ENCODE data around the gene CPM.
"Not testable (repeated sequence)": the region's sequence is repeated elsewhere in the genome, so short reads cannot be mapped to it uniquely, and the experiment has no call there.

The CPM gene

DNA sequence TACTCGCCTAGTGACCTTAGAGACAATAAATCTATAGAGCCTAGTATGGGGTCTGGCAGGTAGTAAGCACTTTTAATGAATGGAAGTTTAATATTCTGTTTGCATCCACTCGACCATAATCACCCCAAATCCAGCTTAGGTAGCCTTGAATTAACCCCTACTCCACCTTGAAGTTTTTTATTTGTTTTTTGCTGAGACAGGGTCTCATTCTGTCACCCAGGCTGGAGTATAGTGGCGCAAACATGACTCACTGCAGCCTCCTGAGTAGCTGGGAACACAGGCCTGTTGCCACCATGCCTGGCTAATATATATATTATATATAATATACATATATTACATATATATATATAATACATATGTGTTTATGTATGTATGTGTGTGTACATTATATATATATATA, 86.2 kb downstream of the CPM start:
- no peak for DNase-seq

DNA sequence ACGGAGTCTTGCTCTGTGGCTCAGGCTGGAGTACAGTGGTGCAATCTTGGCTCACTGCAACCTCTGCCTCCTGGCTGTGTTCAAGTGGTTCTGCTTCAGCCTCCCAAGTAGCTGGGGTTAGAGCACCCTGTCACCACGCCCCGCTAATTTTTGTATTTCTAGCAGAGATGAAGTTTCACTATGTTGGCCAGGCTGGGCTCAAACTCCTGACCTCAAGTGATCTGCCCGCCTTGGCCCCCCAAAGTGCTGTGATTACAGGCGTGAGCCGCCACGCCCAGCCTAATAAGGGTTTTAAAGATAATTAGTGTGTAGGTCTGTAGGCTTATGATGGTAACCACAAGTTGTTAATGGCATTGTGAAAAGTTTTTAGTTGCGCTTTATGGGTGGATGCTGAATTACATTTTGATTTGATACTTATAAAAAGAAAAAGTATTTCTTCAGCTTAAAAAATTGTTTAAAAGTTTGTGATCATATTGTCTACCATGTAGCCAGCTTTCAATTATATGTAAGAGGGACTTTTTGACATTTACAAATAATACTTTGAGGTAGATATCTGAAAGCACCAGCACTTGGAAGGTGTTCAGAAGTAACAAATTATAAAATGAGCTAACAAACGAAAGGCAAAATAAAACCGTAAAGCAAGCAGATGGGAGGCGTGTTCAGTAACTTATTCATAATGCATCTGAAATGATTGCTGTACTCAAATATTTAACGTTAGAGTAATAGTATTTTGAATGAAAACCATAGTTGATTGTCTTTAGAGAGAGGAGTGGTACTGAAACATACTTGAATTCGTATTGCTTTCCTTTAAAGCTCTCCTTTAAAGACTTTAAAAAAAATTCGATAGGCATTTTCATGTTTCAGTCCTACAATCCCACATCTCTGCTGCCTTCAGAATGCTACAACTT, 87.9 kb downstream of the CPM start:
- DNase-seq: no peak

DNA sequence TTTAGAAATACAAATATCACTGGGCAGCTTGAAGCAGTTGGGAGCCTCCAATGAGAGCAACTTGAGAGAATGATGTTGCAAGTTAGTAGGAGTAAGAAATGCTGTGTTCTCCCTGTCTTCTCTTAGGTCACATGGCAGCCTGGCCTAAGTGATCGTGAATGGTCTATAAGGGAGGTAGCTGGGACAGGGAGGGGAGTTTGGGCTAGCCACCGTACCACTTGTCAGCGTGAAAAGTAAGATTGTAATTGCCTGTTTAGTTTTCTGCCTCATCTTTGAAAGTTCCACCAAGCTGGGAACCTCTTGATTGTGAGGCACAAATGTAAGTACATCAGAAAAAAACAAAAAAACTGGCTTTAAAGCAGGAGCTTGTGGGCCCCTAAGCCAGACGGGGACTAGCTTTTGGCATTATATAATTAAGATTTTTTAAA, 88.6 kb downstream of the CPM start:
- no peak for DNase-seq

DNA sequence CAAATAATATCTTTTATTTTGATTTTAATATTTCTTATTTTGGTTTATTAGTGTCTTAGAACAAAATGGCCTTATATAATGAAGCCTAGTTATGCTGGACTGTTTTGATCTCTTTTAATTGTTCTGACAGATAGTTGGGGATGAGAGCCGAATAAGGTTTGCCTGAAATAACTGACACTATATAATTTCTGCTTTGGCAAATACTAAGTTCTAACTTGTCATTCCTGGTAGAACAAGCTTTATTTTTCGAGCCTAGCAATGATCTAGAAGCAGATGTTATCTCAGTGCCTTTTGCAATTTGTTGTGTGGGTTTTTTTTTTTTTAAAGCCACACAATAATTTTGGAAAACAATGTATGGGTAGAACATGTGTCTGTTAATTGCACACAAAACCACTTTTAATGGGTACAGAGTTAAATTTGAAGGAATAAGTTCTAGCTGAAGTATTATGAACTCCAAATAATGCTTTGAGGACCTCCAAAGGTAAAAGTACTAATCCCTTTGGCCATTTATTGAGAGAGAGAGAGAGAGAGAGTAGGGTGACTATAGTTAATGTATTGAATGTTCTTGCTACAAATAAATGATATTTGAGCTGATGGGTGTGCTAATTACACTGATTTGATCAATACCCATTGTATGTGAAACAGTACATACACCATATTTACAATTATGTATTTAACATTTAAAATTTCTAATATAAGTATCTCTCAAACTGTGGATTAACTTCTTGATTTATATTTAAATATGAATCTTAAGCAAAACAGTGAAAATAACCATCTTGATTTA, 90.0 kb downstream of the CPM start:
- DNase-seq: no peak

DNA sequence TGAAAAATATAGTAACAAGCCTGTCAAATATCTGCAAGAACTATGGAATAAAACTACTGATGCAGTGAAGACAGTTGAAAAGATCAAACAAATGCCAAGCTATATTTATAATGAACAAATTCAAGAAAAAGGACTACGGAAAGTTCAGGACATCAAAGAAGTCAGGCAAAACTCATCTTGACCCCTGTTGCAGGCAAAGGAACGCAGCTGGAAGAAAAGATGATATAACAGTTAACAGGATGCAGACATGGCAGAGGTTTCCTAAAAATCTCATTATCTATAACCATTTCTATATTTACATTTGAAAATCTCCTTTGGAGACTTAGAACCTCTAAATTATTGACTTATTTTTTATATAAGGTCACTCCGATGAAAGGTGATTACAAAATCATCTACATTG, 90.8 kb downstream of the CPM start:
- DNase-seq: no peak

DNA sequence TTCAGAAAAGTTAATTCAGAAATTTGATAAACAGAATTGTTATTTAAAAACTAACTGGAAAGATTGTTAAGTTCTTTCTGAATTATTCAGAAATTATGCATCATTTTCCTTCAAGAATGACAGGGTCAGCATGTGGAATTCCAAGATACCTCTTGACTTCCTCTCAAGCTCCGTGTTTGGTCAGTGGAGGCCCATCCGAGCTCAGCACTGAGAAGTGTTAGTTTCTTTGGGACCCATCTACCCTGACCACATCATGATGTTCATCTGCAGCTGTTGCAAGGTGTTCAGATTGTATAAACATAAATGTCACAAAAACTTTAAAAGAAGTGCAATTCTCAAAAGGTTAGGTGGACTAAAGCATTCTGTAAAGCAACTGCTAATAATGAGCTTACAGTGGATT, 91.3 kb downstream of the CPM start:
- DNase-seq: no peak

DNA sequence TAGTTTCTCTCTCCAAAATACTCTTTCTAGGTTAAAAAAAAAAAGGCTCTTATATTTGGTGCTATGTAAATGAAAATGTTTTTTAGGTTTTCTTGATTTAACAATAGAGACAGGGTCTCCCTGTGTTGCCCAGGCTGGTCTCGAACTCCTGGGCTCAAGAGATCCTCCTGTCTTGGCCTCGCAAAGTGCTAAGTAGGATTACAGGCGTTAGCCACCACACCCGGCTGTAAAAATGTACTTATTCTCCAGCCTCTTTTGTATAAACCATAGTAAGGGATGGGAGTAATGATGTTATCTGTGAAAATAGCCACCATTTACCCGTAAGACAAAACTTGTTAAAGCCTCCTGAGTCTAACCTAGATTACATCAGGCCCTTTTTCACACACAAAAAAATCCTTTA, 91.8 kb downstream of the CPM start:
- DNase-seq: not testable (repeated sequence)

DNA sequence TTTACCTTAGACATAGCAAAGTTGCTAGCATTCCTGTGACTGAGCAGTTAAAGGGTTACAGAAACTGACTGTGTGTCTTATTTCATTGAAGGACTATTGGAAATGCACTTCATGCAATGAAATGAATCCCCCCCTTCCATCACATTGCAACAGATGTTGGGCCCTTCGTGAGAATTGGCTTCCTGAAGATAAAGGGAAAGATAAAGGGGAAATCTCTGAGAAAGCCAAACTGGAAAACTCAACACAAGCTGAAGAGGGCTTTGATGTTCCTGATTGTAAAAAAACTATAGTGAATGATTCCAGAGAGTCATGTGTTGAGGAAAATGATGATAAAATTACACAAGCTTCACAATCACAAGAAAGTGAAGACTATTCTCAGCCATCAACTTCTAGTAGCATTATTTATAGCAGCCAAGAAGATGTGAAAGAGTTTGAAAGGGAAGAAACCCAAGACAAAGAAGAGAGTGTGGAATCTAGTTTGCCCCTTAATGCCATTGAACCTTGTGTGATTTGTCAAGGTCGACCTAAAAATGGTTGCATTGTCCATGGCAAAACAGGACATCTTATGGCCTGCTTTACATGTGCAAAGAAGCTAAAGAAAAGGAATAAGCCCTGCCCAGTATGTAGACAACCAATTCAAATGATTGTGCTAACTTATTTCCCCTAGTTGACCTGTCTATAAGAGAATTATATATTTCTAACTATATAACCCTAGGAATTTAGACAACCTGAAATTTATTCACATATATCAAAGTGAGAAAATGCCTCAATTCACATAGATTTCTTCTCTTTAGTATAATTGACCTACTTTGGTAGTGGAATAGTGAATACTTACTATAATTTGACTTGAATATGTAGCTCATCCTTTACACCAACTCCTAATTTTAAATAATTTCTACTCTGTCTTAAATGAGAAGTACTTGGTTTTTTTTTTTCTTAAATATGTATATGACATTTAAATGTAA, 93.5 kb downstream of the CPM start:
- no peak for DNase-seq

DNA sequence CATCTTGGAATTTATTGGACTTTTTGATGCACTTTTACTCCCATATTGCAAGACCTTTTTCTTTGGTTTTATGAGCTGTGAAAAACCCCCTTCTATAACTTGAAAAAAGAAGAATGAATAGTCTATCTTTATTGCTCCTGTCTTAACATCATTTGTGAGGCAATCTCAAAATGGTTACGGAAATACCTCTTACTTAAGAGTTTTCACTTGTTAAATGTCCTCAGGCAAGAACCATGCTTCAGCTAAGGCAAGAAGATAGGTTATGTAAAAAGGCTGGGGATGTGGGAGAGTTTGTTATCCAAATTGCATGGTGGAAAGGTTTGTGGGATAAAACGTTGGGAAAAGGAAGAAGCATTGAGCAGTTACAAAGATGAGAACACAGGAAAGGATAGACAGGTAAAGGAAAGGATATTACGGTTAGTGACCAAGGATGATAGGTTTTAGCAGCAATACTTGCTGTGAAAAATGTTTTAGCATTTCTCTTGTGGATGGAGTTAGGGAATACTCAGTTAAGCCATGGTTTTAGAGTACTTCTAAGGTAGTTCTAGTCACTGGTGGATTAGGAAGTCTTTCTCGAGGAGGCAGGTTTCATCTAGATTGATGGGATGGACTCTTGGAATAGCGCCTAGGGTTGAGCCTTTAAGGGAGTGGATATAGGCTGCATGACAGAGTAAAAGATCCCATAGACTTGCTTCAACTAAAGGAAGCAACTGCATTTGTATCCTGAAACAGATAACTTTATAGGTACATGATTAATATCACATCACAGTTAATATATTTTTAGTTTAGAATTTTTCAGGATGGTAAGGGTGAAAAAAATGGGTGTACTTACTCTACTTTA, 94.7 kb downstream of the CPM start:
- DNase-seq: no peak

DNA sequence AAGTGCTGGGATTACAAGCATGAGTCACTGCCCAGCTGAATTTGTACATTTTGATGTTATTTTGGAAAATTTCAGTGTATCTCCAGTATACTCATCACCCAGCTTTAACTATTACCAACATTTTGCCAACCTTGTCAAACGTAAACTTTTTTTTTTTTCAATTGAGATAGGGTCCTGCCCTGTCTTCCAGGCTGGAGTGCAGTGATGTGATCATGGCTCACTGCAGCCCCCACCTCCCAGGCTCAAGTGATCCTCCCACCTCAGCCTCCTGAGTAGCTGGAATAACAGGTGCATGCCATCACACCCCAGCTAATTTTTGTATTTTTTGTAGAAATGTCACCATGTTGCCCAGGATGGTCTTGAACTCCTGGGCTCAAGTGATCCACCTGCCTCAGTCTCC, 95.8 kb downstream of the CPM start:
- DNase-seq: no peak

DNA sequence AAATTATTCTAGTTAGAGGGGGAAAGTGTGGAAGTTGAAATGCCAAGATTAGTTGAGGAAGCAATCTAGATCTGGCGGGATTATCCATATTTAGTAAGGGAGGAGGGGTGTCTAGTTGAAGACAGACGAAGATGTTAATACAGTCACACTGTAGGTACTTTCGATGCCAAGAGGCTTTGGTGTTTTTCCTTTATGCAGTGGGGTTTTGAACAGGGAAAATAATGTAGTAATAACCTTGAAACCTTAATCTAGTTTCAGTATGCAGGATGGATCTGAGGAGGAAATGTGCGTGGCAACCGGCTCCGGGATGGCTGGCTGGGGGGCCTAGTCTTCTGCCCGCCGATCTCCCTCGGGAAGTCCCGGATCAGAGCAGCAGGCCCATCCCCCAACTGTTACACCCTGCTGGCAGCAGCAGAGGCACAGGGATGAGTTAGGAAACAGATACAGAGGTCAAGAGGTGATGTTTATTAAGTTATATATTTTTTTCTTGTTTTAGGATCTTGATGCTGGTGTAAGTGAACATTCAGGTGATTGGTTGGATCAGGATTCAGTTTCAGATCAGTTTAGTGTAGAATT, 97.5 kb downstream of the CPM start:
- DNase-seq: no peak

DNA sequence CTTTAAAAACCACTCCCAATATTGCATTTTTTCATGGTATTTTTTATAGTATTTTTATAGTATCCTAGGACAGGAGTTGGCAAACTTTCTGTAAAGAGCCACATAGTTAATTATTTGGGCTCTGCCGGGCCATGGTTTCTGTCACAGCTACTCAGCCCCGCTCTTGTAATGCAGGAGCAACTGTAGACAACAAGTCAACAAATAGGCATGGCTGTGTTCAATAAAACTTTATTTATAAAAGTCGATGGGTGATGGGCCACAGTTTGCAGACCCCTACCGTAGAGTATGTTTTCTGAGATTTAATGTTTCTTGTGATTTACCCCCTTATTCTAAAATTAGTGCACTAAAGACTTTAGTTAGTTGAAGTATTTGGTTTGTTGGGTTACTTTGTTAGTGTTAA, 99.5 kb downstream of the CPM start:
- DNase-seq: no peak

DNA sequence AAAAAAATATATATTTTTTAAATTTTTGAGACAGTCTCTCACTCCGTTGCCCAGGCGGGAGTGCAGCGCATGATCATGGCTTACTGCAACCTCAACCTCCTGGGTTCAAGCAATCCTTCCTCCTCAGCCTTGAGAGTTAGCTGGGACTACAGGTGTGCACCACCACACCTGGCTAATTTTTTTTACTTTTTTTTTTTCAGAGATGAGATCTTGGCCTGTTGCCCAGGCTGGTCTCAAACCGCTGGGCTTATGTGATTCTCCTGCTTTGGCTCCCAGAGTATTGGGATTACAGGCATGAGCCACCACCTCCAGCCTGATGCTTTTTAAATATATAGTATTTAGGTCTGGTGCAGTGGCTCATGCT, 100.5 kb downstream of the CPM start:
- DNase-seq: no peak

DNA sequence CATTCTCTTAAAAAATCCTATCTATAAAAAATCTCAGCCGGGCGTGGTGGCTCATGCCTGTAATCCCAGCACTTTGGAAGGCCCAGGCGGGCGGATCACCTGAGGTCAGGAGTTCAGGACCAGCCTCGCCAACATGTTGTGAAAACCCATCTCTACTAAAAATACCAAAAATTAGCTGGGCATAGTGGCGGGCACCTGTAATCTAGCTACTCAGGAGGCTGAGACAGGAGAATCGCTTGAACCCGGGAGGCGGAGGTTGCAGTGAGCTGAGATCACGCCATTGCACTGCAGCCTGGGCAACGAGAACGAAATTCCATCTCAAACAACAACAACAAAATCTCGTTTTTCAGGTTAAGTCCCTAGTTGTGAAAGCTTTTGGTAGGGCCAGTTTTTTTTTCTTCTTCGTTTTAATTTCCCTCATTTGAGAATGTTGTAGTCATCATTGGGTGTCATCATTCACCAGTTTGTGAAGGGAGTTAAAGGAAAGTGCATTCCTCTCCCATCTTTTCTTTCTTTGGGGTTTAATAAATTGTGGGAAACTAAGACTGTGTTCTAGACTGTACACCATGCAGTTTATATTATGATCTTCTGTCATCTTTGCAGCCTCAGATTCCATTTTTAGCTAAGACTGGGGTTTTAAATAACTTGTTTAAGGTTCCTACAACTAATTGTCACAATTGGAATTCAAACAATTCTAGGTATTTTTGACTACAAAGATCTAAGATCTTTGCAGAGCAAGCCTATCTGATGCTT, 101.0 kb downstream of the CPM start:
- no peak for DNase-seq

DNA sequence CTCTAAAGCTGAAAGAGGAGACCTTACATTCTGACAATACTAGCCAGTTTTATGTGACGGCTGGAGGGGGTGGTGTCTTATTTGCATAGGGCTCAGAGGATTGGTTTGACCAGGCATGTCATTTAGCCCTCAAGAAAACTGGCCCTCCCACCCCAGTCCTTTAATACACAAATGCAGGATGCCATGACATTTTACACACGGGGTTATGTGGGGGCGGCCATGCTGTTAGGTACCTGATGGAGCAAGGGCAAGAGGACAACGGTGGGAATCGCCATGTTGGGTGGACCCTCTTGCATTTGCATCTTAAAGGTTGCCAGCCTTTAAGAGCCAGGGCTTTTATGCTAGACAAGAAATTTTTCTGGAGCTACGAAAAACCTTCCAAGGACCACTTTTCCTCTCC, 101.7 kb downstream of the CPM start:
- no peak for DNase-seq

DNA sequence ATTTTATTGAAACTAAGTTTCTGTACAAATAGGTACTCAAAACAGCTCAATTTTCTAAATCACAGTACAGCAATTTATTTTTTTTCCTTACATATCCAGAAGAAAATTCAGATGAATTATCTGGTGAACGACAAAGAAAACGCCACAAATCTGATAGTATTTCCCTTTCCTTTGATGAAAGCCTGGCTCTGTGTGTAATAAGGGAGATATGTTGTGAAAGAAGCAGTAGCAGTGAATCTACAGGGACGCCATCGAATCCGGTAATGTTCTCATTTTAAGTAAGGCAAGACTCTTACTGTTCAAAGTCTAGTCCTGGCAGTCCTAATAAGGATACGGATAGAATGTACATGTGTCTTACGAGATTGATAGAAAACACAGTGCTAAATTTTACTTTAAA, 104.3 kb downstream of the CPM start:
- DNase-seq: no peak

DNA sequence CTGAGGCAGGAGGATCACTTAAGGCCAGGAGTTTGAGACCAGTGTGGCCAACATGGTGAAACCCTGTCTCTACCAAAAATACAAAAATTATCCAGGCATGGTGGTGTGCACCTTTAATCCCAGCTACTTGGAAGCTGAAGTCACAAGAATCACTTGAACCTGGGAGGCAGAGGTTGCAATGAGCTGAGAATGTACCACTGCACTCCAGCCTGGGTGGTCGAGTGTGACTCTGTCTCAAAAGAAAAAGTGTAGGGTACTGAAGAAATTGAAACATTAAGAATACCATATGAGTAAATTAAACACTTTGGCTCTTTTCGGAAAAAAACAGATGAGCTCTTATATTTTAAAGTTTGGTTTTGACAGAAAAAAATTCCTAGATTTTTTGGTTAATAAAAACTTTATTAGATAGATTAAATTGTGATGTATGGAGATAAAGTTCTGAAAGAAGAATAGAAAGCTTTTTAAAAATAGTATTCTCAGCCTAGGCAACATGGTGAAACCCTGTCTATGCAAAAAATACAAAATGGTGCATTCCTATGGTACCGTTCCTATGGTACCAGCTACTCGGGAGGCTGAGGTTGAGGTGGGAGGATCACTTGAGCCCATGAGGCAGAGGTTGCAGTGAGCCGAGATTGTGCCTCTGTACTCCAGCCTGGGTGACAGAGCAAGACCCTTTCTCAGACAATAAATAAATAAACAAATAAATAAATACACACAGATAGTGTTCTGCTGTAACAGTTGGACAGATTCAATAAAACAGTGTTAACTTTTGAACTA, 104.9 kb downstream of the CPM start:
- DNase-seq: no peak

DNA sequence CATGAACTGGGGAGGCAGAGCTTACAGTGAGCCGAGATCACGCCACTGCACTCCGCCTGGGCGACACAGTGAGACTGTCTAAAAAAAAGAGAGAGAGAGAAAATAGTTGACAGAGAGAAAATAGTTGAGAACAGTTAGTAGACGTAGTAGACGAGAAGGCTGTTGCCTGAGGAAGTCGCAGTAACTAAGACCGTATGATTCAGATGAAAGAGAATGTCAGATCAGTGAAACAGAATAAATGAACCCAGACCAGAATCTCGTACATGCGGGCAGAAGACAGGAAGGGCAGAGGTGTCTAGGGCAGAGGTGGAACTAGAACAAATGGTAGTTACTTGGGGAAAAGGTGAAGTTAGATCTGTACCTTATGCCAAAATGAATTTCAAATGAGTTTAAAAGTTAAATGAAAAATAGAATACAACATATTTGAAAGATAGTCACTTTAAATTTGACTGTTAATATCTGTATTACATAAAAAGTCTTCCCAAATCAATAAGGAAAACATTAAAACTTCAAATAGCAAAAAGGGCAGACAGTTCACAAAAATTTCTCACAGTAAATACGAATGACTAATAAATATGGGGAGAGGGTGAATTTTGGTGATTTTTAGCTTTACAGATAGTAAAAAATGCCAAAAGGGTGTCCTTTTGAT, 107.3 kb downstream of the CPM start:
- no peak for DNase-seq

DNA sequence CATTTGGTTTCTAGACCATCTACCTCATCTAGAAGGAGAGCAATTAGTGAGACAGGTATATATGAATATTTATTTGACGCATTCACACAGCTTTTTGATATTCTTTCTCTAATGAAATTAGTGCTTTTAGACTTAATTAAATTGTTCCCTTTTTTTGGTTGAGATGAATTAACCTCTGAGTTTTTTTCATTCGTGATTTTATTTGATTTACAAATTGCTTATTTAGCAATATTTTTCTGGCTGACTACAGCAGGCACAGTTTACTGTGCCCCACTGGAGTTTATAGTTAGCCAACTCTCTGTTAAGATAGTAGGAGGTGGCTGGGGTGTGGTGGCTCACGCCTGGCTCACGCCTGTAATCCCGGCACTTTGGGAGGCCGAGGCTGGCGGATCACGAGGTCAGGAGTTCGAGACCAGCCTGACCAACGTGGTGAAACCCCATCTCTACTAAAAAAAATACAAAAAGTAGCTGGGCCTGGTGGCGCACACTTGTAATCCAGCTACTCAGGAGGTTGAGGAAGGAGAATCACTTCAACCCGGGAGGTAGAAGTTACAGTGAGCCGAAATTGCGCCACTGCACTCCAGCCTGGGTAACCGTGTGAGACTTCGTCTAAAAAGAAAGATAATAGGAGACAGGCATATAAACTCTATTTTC, 108.2 kb downstream of the CPM start:
- DNase-seq: no peak
